SJSA1 (cell line): ENCODE data around the gene GRIN2C. TPM values are rescaled to one million over a fixed set of nuclear protein-coding genes. Genes with fewer than 3 reads are reported as not detected.
"Not testable (repeated sequence)": the region's sequence is repeated elsewhere in the genome, so short reads cannot be mapped to it uniquely, and the experiment has no call there.

Experiments used
- DNase-seq, 2 experiments: peaks; one replicate each; pipeline ENCODE4 v3.0.0-alpha.2; 2015 to 2020; ENCODE audit warnings: low spot score in 2 of 2, low read depth in 1 of 2
- H3K27ac ChIP-seq: fragments of 250-450 bp; sonication (Bioruptor Pico); 2 replicates; pipeline ENCODE4 v1.5.1; 2020; ENCODE audit warnings: mild to moderate bottlenecking, moderate library complexity
- H3K27me3 ChIP-seq: fragments of 250-450 bp; sonication (Bioruptor Pico); replicated peaks from 2 replicates; pipeline ENCODE4 v1.5.1; 2020; ENCODE audit warnings: mild to moderate bottlenecking, moderate library complexity
- H3K36me3 ChIP-seq: fragments of 250-450 bp; sonication (Bioruptor Pico); 2 replicates; pipeline ENCODE4 v1.5.1; 2020; ENCODE audit warnings: mild to moderate bottlenecking
- H3K4me1 ChIP-seq: fragments of 250-450 bp; sonication (Bioruptor Pico); replicated peaks from 2 replicates; pipeline ENCODE4 v1.6.1; 2021; ENCODE audit warnings: mild to moderate bottlenecking
- H3K4me3 ChIP-seq: fragments of 250-450 bp; sonication (Bioruptor Pico); 2 replicates; pipeline ENCODE4 v1.5.1; 2020; ENCODE audit warnings: mild to moderate bottlenecking
- H3K9me3 ChIP-seq: fragments of 250-450 bp; sonication (Bioruptor Pico); replicated peaks from 2 replicates; pipeline ENCODE4 v1.5.1; 2020; ENCODE audit warnings: mild to moderate bottlenecking
- total RNA-seq: library from RNA; depleted of rRNA; stranded (reverse); fragments of >200 nt; shearing (Covaris generic); gene quantifications from 2 replicates; pipeline ENCODE4 v1.2.3, GENCODE V29; 2014; rRNA removed

GRIN2C gene
- not detected in 2 replicates for total RNA-seq

GRCh38 chr17:74859459-74860228 lies at the start of gene GRIN2C:
GRIN2C (minus strand) TSS chr17:74859885; CDS start chr17:74855092, 4,793 bp downstream.
- Histone ChIP-seq H3K36me3 (no peaks in the 10 kb centered on the region; the same call in 1 of the 2 replicates), H3K4me1 (peaks cover 7% of the 10 kb centered on the region; the same call in 1 of the 2 replicates), H3K27ac (no peak within 1 kb of the TSS), H3K27me3 (peaks cover 73% of the 10 kb centered on the region), H3K4me3 (no peak within 1 kb of the TSS), H3K9me3 (peaks cover 4% of the 10 kb centered on the region; the same call in 1 of the 2 replicates)
- DNase-seq = no peak

GRCh38 chr17:74909097-74909496 lies 49.4 kb upstream of the GRIN2C start:
- H3K9me3 ChIP-seq, H3K4me3 ChIP-seq: not testable (repeated sequence)

DNA sequence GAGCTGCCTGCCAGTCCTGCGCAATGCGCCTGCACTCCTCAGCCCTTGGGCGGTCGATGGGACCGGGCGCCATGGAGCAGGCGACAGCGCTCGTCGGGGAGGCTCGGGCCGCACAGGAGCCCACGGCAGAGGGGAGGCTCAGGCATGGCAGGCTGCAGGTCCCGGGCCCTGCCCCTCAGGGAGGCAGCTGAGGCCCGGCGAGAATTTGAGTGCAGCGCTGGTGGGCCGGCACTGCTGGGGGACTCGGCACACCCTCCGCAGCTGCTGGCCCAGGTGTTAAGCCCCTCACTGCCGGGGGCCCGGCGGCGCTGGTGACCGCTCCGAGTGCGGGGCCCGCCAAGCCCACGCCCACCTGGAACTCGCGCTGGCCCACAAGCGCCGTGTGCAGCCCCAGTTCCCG lies 47.3 kb upstream of the GRIN2C start:
- no peak overlapping the region for H3K27ac ChIP-seq

More at GRCh38 chr17:74909097-74909496, 49.4 kb upstream of the GRIN2C start:
- H3K36me3 ChIP-seq, DNase-seq, H3K4me1 ChIP-seq, H3K27ac ChIP-seq: not testable (repeated sequence)
- peaks cover 38% of the 10 kb centered on the region for H3K27me3 ChIP-seq

DNA sequence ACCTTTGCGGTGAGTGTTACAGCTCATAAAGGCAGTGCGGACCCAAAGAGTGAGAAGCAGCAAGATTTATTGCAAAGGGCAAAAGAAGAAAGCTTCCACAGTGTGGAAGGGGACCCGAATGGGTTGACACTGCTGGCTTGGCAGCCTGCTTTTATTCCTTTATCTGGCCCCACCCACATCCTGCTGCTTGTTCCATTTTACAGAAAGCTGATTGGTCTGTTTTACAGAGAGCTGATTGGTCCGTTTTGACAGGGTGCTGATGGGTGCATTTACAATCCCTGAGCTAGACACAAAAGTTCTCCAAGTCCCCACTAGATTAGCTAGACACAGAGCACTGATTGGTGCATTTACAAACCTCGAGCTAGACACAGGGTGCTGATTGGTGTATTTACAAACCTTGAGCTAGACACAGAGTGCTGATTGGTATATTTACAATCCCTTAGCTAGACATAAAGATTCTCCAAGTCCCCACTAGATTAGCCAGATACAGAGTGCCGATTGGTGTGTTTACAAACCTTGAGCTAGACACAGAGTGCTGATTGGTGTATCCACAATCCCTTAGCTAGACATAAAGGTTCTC lies 46.6 kb upstream of the GRIN2C start:
- not testable (repeated sequence) for H3K4me3 ChIP-seq, H3K36me3 ChIP-seq

More for the DNA sequence above, 47.3 kb upstream of the GRIN2C start:
- H3K36me3 ChIP-seq = no peaks in the 10 kb centered on the region
- no peak overlapping the region for H3K4me3 ChIP-seq
- no peaks in the 10 kb centered on the region for H3K4me1 ChIP-seq
- peaks cover 52% of the 10 kb centered on the region for H3K27me3 ChIP-seq
- H3K9me3 ChIP-seq = peaks cover 6% of the 10 kb centered on the region; the same call in 1 of the 2 replicates
- DNase-seq = no peak

DNA sequence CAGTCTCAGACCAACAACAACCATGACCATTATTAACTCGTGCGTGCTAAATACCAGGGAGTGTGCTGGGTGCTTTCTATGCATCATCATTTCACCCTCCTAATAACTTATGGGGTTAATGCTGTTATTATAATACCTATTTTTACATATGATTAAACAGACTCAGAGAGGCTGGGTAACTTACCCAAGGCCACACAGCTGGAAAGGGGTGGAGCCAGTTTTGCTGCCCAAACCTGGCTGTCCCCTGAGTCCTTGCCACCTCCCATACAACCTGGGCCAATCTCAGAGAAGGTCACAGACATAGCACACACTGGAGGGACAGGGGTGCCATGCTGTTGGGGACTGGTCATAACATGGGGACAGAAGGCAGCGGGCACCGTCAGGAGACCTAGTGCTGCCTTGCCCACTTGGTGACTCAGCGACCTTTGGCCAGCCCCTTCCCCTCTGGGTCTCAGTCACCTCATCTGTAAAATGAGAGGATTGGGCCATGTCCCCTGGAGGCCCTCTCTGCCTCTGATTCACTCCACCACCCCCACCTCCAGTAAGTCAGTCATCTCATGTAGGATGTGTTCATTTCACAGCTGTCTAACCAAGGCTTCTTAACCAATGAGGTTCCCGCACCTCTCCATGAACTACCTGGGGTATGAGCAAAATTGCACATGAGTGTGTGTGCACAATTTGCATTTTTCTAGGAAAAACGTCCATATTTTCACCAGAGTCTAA lies 45.2 kb upstream of the GRIN2C start:
- Histone ChIP-seq H3K36me3 (no peaks in the 10 kb centered on the region), H3K27ac (no peak overlapping the region), H3K4me1 (no peaks in the 10 kb centered on the region), H3K9me3 (peaks cover 6% of the 10 kb centered on the region; the same call in 1 of the 2 replicates), H3K27me3 (peaks cover 71% of the 10 kb centered on the region), H3K4me3 (no peak overlapping the region)
- DNase-seq = no peak

More for the DNA sequence above, 46.6 kb upstream of the GRIN2C start:
- not testable (repeated sequence) for H3K4me1 ChIP-seq, H3K9me3 ChIP-seq, H3K27ac ChIP-seq, DNase-seq
- peaks cover 59% of the 10 kb centered on the region for H3K27me3 ChIP-seq

DNA sequence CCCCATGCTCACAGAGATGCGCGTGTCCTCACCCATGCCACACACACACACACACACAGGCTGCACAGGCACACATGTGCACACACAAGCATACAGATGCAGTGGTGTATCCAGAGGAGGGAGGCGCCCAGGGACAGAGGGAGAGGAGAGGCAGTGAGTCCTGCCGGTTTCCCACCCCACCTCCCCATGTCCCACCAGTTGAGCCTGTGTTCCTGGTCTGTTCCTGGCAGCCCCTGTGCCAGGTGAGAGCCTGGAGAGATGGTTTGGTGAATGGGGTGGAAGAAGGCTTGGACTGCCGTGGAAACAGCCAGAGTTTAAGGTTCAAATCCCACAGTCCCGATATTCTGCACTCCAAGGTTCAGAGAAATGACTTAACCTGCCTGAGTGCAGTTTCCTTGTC lies 44.0 kb upstream of the GRIN2C start:
- H3K9me3 ChIP-seq = peaks cover 6% of the 10 kb centered on the region; the same call in 1 of the 2 replicates
- peaks cover 79% of the 10 kb centered on the region for H3K27me3 ChIP-seq
- H3K4me3 ChIP-seq = no peak overlapping the region
- no peaks in the 10 kb centered on the region for H3K36me3 ChIP-seq
- no peak overlapping the region for H3K27ac ChIP-seq
- no peak for DNase-seq
- no peaks in the 10 kb centered on the region for H3K4me1 ChIP-seq

GRCh38 chr17:74903034-74903433 lies 43.3 kb upstream of the GRIN2C start:
- no peak for DNase-seq

DNA sequence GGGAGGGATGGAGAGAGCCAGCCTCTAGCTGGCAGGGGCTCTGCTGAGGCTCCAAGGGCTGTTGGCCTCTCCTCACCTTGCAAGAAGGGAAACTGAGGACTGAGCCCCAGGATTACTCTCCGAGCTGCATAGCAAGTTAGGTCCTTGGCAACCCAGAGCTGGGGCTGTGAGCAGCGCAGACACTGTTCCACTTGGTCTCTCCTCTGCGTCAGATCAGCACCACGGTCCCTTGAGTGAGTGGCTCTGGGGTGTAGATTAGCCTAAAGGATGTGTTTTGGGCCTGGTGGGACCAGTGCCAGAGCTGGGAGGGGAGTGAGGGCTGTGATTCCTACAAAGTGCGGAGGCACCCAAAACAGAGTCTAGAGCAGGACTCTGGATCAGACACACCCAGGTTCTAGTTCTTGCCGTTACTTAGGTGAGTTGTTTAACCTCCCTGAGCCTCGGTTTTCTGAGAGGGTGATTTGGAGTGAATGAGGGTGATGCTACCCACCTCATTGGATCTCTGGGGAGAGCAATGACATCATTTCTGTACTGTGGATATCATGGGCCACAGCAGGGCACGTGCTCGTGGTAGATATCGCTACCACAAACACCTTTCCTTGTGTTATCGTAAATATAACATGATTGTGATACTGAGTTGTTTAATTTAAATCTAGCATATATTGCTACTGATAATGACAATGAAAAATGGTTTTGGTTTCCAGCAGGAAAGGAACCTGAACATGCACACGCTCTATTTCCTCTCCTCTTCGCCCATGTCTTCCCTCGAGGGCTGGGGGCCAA lies 41.9 kb upstream of the GRIN2C start:
- H3K9me3 ChIP-seq = peaks cover 4% of the 10 kb centered on the region; the same call in 1 of the 2 replicates
- DNase-seq = no peak
- H3K27ac ChIP-seq = no peak overlapping the region
- H3K27me3 ChIP-seq = peaks cover 88% of the 10 kb centered on the region
- no peak overlapping the region for H3K4me3 ChIP-seq
- H3K36me3 ChIP-seq = no peaks in the 10 kb centered on the region
- no peaks in the 10 kb centered on the region for H3K4me1 ChIP-seq

More at GRCh38 chr17:74903034-74903433, 43.3 kb upstream of the GRIN2C start:
- Histone ChIP-seq H3K4me1 (no peaks in the 10 kb centered on the region), H3K27ac (no peak overlapping the region), H3K27me3 (peaks cover 79% of the 10 kb centered on the region), H3K36me3 (no peaks in the 10 kb centered on the region), H3K4me3 (no peak overlapping the region), H3K9me3 (peaks cover 6% of the 10 kb centered on the region; the same call in 1 of the 2 replicates)

- peaks cover 92% of the 10 kb centered on the region for H3K27me3 ChIP-seq
- no peak for DNase-seq
- H3K4me3 ChIP-seq = no peak overlapping the region
- H3K36me3 ChIP-seq = no peaks in the 10 kb centered on the region
- no peaks in the 10 kb centered on the region for H3K4me1 ChIP-seq
- peaks cover 4% of the 10 kb centered on the region; the same call in 1 of the 2 replicates for H3K9me3 ChIP-seq
- no peak overlapping the region for H3K27ac ChIP-seq
Measured at GRCh38 chr17:74900208-74900607, 40.5 kb upstream of the GRIN2C start.

GRCh38 chr17:74898376-74898946 lies 38.8 kb upstream of the GRIN2C start:
- Histone ChIP-seq H3K36me3 (no peaks in the 10 kb centered on the region), H3K4me3 (no peak overlapping the region), H3K4me1 (no peaks in the 10 kb centered on the region), H3K27me3 (peaks cover 94% of the 10 kb centered on the region), H3K9me3 (no peaks in the 10 kb centered on the region; the same call in 1 of the 2 replicates), H3K27ac (no peak overlapping the region)
- DNase-seq = no peak

DNA sequence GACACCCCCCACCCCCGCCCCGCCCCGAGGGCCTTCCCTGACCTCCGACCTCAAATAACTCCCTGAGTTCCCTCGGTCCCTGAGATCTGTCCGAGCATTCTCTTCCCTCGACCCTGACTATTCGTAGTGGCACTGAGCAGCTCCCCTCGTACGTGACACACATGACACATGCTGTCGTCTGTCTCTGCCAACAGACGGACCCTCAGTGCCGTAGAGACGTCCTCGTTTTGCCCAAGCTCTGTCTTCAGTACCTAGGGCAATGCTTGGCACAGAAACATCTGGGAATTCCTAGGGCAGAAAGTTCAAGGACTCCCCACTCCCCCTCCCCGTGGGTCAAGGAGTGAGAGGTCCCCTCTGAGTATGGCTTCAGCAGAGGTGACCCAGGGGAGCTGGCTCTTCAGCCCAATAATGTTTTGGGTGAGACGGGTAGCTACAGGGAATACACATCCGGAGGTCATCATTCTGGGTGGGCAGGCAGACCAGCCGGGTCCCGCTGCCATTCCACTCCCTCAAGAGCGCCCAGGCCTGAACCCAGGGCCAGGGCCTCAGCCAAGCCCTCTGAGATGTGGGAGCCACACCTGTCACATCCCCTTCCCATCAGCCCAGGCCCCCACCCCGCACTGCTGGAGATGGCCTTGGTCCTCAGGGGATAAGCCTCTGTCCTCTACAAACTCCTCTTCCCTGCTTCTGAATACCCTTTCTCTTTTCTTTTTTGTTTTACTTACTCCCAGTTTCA lies 34.4 kb upstream of the GRIN2C start:
- no peak for DNase-seq
- no peaks in the 10 kb centered on the region; the same call in 1 of the 2 replicates for H3K9me3 ChIP-seq
- no peak overlapping the region for H3K27ac ChIP-seq
- H3K27me3 ChIP-seq = peaks cover 94% of the 10 kb centered on the region
- H3K4me1 ChIP-seq = no peaks in the 10 kb centered on the region
- H3K36me3 ChIP-seq = no peaks in the 10 kb centered on the region
- H3K4me3 ChIP-seq = no peak overlapping the region
